DMS53 (cell line): ENCODE results near the gene HAUS7.

Experiments used
- DNase-seq: peaks from one replicate; lab custom pipeline; 2025; lab: John Stamatoyannopoulos, UW

Gene HAUS7

DNA sequence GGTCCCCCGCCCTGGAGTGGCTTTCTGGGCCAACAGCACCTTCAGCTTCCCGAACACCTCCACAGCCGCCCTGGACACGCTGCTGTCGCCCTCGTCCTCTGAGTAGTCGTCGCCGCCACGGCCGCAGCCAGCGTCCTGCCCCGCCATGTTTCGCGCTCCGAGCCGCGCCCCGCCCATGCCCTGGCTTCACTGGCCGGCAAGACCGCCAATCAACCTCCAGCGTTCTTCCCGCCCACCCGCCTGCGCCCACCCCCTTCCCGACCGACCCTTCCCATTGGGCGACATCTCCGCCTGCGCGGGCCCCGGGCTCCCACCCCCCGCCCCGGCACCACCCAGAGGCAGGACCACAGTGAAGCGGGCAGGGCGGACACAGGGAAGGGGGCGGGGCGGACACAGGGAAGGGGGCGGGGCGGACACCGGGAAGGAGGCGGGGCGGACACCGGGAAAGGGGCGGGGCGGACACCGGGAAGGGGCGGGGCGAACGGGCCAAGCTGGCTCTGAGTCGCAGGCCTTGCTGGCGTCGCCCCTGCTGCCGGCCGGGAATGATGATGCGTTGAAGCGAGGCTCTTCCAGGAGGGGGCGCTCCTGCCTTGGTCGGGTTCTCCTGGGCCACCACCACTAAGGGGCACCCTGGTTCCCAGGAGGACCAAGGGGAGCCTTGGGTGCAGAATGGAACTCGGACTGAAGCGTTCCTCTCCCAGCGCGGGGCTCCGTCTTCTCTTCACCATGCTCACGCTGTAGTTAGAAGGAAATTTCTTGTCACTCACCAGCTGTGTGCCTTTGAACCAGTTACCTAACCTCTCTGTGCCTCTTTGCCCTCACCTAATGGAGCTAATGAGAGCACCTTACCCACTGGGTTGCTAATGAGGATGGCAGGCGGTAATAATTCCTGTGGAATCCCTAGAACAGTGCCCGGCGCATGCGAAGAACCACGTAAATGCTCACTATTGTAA lies at the start of gene HAUS7:
Gene HAUS7 (minus strand): TSS at position 166 of the 953 bp plus-strand sequence. CDS start 19 bp downstream, at position 147.
- peak; percentile 94 for DNase-seq

DNA sequence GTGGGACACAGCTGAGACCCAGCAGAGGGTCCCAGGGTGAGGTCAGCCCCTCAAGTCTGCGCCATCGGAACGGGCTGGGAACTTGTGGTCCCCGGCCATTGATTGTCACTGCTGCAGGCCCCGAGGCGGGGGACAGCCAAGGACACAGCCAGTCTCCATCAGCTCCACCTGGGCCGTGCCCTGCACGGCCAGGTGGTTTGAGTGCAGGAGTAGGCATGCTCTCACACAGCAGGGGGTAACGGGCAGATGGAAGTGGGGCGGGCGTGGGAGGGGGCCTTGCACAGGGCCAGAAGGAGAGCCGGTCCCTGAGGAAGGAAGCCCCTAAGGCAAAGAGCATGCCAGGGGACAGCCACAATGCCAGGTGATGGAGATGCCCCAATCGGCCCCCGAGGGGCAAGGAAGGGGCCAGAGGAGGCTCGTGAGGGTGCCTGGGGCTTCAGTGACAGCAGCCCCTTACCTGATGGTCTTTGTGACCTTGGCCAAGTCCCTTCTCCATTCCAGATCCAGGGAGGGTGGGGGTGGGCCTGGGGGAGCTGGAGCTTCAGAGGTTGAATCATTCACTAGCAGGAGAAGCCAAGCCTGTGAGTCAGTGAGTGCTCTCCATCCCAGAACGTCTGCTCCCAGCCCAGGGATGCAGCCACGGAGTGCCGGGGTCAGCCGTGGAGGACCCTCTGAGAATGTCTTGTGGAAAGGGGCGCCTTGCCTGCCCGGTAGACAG lies 49.4 kb upstream of the HAUS7 start:
- DNase-seq = no peak

DNA sequence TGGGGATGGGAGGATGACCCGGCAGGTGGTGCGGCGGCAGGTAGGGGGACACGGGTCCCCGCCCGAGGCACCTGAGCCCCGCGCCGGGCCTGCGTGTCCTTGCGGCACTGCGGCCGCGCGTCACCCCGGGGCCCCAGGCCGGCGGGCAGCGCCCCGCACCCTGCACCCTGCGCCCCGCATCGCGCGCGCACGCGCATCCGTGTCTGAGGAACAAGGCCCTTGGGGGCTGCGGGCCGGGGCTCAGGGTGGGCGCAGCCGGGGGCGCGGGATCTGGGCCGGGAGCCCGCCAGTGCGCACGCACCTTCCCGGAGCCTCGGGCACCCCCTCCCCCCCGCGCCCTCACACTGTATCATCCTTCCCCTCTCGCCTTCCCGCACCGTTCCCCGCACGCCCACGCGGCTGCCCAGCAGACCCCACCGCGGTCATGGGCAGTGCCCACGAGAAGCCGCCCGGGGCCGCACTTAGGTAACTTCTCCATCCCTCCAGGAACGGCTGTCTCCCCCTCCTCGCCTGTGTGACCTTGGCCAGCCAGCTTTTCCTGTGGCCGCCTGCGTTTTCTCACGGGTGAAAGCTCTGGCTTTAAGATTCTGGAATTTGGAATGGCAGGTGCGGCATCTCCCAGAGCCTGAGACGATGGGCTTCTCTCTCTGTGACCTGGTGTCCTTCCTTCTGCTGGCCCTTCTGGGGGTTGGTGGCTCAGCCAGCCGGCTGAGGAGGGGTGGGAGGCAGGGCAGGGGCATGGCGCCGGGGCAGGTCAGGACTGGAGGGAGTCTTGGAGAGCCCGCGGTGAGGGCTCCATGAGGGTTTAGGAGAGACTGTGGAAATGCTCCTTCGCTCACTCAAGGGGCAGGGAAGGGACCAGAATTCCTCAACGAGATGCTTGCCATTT lies 47.8 kb upstream of the HAUS7 start:
- DNase-seq = no peak

DNA sequence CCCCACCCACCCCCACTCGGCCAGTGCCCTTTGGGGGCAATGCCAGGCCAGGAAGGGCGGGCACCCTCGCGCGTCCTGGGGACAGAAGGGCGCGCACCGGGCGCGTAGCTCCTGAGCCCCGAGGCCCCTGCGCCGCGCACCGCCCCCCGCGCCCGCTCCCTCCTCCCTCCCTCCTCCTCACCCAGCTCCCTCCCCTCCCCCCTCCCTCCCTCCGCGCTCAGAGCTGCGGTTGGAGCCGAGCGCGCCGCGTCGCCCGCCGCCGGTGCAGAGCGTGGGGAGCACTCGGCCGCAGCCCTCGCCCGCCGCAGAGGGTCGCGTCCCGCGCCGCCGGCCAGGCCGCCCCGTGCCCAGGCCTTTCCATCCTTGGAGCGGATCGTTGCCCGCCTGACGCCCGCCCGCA lies 47.0 kb upstream of the HAUS7 start, which contains the start of gene ATP2B3:
Gene ATP2B3 (plus strand): TSS at position 220 of the 400 bp plus-strand sequence. CDS start 18,606 bp downstream, outside the sequence.
- DNase-seq = no peak

DNA sequence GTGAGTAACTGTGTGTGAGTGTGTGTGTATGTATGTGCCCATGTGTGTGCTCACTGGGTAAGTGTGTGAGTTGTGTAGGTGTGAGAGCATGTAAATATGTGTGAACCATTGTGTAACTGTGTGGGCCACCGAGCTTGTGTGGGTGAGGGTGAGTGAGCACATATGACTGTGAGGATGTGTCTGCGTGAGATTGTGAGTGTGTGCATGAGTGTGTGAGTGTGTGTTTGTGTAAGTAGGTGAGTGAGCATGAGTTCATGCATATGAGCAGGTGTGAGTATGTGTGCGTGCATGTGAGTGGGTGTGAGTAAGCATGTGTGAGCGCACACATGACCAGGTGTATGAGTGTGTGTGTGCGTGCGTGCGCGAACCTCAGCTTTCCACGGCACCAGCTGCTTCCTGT lies 45.7 kb upstream of the HAUS7 start:
- no peak for DNase-seq

DNA sequence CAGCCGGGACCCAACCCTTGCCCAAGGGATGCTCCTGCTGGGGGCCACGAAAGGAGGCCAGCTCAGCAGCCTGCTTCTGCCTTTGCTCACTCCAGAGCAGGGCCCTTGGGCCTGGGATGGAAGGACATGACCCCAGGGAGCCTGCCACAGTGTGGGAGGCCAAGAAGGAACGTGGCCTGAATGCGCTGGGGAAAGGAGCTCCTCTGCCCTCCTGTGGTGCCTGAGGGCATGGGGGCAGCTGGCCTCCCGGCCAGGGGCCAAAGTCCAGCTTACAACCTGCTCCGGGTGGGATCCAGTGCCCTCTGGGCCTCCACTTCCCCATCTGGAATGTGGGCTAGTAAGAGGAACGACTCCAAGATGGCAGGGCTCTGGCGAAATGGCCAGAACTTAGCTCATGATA lies 45.1 kb upstream of the HAUS7 start:
- DNase-seq = no peak

DNA sequence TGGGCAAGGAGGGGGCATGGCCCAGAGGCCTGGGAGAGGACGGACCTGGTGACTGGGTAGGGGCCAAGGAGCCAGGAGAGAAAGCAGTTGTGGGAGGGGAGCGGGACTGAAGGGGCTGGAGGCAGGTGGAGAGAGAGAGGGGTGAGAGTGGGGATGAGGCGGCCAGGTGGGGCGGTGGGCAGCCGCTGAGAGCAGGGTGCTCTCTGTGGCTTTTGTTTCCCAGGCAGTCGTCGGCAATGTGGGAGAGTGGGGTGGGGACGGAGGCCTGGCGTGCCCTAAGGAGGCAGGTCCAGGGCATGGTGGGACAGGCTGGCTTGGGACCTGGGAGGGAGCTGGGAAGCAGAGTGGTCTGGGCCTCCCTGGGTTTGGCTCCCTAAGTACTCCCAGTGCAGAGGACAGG lies 43.9 kb upstream of the HAUS7 start:
- DNase-seq = no peak

DNA sequence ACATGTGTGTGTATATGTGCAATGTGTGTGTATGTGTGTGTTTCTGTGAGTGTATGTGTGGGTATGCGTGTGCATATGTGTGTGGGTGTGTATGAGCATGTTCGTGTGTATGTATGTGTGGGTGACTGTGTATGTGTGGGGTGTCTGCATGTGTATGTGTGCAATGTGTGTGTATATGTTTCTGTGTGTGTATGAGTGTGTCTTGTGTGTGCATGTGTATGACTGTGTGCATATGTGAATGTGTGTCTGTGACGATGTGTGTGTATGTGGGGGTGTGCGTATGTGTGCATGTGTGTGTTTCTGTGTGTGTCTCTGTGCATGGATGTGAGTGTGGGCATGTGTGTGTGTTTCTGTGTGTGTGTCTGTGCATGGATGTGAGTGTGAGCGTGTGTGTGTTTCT lies 42.9 kb upstream of the HAUS7 start:
- no peak for DNase-seq

DNA sequence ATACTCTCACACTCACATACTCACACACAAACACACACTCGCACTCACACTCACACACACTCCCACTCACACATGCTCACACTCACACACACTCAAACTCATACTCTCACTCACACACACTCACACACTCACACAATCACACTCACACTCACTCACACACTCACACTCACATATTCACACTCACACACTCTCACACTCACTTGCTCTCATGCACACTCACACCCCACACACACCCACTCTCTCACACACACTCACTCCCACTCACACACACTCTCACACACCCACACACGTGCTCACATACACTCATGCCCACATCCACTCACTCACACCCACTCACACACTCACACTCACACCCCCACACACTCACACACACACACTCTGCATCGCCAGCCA lies 42.1 kb upstream of the HAUS7 start:
- no peak for DNase-seq

DNA sequence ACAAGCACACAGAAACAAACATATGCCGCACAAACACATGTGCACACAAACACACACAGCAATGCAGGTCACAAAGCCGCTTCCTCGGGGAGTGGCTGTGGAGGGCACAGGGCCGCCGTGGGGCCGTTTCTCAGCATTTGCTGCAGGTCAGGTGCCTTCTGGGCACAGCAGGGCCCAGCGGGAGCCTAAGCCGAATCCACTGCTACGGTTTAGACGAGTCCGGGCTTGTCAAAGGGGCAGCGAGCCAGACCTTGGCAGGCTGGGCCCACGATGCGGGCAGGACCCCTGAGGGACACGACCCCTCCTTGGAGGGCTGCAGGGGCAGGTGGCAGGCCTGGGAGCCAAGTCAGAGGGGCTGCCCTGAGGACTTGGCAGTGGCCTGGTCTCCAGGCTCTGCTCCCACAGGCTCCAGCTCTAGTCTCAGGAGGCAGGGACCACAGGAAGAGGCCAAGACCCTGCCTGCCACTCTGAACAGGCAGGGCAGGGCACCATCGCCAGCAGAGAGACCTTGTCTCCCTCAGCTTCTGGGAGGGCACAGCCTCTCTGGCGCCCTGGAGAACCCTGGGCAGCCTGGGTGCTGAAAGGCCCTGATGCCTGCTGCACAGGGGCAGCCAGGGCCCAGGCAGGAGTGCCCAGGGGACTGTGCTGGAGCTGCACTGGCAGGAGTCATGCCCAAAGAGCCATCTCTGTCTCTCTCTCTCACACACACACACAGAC lies 41.6 kb upstream of the HAUS7 start:
- no peak for DNase-seq

DNA sequence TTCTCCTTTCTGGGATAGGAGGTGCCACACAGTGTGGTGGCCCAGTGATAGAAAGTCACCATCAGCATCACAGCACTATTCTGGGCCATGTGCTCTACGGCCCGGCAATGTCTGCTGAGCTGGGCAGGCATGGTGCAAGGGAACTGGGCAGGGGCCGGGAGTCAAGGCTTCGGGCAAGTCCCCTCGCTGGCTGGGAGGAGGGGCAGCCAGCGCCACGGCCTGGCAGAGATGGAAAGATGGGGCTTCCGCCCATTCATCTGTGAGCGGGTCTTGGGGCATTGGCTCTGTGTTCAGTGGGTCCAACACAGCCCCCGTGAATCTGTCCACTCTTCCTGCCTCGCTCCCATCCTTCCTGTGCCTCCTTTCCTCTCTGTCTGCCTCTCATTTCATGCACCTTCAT lies 40.0 kb upstream of the HAUS7 start:
- DNase-seq = no peak

DNA sequence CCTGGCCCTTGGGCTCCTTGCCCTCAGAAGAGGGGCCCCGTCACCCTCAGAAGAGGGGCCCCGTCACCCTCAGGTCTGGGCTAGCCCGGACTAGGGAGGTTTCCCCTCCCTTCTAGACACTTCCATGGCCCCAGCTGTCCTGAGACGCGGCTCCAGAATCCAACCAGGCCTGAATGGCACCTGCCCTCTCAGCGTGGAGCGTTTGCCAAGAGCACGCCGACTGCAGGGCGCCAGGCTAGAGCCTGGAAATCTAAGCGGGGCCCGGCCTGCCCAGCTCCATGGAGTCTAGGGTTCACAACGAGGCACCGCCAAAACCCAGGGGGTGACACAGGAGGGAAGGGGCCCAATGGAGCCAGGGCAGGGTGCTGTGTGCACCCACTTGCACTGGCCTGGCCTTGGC lies 39.2 kb upstream of the HAUS7 start:
- no peak for DNase-seq

DNA sequence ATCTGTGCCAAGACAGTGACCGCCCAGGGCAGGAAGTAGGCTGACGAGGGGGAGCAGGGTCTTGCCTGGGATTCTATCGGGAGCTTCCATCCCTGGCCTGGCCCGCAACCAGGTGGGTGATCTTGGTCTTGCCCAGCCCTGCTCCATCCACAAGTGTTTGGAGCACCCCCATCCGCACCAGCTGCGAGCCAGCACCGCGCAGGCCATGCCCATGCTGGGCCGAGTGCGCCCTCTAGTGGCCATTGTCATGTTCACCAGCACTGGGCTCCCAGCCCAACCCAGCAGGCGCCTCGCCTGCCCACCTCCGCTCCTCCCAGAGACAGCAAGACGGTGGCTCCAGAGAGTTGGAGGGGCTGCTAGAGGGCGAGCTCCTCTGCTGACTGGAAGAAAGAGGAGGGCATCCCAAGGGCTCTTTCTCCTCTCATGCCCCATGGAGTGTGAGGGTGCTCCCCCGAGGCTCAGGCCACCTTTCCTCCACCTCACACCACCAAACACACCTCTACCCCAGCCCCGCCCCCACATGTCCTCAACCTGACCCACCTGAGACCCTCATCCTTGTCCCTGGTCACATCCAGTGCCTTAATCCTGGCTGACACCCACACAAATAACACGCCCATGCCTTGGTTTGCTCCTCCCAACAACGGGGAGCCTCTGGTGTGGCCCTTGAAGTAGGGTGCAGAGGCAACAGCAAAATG lies 37.3 kb upstream of the HAUS7 start:
- DNase-seq = peak; percentile 78

DNA sequence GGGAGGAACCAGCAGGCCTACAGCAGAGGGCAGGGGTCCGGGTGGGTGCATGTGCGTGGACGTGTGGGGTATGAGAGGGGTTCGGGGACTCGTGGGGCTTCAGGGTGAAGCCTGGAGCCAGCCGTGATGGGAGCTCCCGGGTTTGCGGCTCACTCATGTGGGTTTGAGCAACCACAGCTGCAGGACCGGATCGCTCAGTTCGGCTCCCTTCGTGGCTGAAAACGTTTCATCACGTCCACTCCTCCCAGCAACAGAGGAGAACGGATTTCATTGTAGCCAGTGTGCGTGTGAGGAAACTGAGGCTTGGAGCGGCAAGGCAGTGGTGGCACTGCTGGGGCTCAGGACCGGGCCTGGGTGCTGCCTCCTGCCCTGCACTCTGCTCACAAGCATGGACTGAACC lies 35.0 kb upstream of the HAUS7 start:
- no peak for DNase-seq

DNA sequence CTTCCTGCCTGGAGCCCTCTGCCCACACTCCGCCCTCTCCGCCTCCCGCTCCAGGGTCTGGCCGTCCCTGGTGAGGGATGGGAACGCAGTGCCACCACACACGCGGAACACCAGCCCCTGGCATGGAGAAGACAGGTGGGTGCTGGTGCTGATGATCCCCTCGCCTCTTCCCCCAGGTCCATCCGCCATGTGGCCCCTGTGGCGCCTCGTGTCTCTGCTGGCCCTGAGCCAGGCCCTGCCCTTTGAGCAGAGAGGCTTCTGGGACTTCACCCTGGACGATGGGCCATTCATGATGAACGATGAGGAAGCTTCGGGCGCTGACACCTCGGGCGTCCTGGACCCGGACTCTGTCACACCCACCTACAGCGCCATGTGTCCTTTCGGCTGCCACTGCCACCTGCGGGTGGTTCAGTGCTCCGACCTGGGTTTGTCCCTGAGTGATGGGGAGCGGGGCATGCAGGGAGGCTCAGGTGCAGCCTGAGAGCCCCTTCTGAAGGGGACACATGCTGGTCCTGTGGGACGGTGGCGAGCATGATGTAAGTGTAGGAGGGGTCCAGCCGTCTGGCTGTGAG lies 34.2 kb upstream of the HAUS7 start:
- peak; percentile 45 for DNase-seq

DNA sequence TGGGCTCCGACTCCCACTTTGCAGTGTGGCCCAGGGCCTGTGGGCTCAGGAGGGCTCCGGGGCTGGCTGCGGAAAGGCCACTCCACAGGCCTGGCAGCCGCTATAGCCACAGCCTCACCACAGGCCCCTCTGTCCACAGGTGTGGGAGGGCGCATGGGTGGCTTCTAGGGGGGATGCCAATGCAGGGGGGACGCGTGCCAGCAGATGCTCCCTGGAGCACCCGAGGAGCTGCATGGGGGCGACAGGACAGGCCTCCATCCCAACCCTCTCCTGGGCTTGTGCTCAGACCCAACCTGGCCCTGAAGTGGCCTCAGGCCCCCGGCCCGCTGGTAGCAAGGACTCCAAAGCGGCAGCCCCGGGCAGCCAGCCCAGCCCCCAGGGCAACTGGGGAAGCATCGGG lies 32.4 kb upstream of the HAUS7 start:
- DNase-seq = no peak

DNA sequence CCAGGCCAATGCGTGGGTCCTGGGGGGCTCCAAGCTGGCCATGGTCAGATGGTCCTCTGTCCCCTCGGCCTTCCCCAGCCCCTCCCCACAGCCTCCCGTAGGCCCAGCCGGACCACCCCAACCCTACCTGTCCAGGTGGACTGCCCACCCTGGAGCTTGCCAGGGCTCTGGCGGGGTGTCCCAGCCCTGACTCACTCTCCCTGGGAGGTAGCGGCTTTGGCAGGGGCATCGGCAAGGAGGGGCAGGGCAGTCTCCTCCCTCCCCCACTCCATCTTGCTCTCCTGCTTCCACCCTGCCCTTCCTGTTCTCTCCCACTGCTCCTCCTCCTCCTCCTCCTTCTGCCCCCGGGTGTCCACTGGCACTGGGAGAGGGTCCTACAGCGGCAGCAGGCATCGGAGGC lies 31.8 kb upstream of the HAUS7 start:
- DNase-seq = no peak

DNA sequence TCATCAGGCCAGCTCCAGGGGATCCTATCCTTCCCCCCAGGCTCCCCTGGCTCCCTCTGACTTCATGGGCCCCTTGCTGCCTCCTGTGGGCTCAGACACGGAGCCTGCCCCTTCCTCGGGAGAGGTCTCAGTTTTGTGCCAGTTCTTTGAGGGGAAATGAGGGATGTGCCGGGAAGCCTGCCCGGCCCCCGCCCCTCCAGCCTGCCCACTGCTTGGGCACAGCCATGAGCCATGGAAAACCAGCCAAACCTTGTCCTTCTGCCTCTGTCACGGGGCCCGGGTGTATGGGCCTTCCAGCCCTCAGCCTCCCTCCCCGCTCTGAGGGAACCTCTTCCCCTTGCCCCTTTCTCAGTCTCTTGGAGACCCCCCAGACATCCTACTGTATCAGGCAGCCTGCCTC lies 31.2 kb upstream of the HAUS7 start:
- DNase-seq = no peak

DNA sequence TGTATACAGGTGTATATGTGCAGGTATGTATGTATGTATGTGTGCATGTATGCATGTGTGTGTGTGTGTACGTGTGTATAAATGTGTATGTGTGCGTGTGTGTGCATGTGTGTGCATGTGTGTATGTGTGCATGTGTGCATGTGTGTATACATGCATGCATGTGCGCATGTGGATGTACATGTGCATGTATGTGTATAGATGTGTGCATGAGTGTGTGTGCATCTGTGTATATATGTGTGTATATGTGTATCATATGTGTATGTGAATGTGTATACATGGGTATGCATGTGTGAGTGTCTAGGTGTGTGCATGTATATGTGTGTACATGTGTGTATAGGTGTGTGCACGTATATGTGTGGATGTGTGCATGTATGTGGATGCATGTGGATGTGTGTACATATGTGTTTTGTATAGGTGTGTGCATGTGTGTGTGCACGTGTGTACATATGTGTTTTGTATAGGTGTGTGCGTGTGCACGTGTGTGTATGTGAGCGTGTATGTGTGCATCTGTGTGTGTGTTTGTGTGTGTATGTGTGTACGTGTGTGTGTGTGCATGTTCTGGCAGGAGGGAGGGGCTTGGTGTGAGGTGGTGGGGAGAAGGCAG lies 30.4 kb upstream of the HAUS7 start:
- no peak for DNase-seq

DNA sequence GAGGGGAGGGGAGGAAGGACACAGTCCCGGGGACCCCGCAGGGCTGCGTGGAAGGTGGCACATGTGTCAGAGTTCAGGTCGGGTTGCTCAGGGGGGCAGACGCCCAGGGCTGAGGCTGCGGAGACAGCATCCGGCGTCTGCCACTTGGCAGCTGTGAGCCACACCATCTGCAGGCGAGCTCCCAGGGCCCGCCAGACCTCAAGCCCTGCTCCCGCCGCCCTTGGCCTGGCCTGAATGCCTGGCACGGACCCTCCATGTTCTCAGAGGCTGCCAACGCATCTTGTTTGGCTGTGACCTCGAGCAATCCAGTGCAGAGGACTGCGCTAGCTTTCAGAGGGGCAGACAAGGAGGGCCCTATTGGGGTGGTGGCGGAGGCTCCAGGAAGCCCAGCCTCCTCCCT lies 29.5 kb upstream of the HAUS7 start:
- DNase-seq = peak; percentile 20
